K562 (cell line): ENCODE measurements around the gene GLTP. TPM values are rescaled to one million over a fixed set of nuclear protein-coding genes. Genes with fewer than 3 reads are reported as not detected.

ENCODE experiments used
- BRF2 ChIP-seq: IDR thresholded peaks from 3 replicates; pipeline ENCODE4 v1.6.1; 2011; ENCODE audit warnings: borderline replicate concordance, mild to moderate bottlenecking; ENCODE audit not compliant: insufficient read length, insufficient read depth
- CTCFL ChIP-seq: IDR thresholded peaks from 2 replicates; pipeline ENCODE4 v1.6.1; 2011; ENCODE audit warnings: borderline replicate concordance, low read depth, mild to moderate bottlenecking, moderate library complexity, low read length; ENCODE audit not compliant: insufficient read depth, poor library complexity, severe bottlenecking
- FOXK1 ChIP-seq: sonication (generic); formaldehyde crosslinking; IDR thresholded peaks from 2 replicates; pipeline ENCODE4 v1.8.0; 2022; ENCODE audit warnings: missing genetic modification reagents, mild to moderate bottlenecking, borderline replicate concordance
- NBN ChIP-seq: fragments of 450-650 bp; IDR thresholded peaks from 2 replicates; pipeline ENCODE4 v1.6.1; 2016; ENCODE audit warnings: low read depth, mild to moderate bottlenecking
- RCOR1 ChIP-seq, 2 experiments: IDR thresholded peaks; 2 replicates each; pipeline ENCODE4 v1.6.1; 2012; ENCODE audit warnings: low read depth in 2 of 2, low read length in 2 of 2, borderline replicate concordance in 1 of 2, improper control_type of control experiment in 1 of 2
- REST ChIP-seq, 2 experiments: fragments of 450-650 bp; formaldehyde crosslinking in 1 of 2; IDR thresholded peaks; 2 replicates each; pipeline versions ENCODE4 v1.4.0 to v1.6.1; 2014 to 2020; ENCODE audit warnings: mild to moderate bottlenecking in 2 of 2, borderline replicate concordance in 1 of 2, low read depth in 1 of 2
- THRA ChIP-seq: fragments of 450-650 bp; IDR thresholded peaks from 2 replicates; pipeline ENCODE4 v1.6.1; 2017; ENCODE audit warnings: mild to moderate bottlenecking, moderate library complexity
- ZNF24 ChIP-seq: fragments of 450-650 bp; IDR thresholded peaks from 2 replicates; pipeline ENCODE4 v1.6.1; 2016
- ZNF449 ChIP-seq: fragments of 250-450 bp; sonication (Bioruptor Pico); IDR thresholded peaks from 2 replicates; pipeline ENCODE4 v1.8.0; 2022; ENCODE audit warnings: moderate library complexity, mild to moderate bottlenecking, inconsistent platforms
- polyA plus RNA-seq, 8 experiments: library from polyadenylated mRNA; depleted of rRNA in 4 of 8; stranded (reverse) in 5 of 8; unstranded in 3 of 8; fragments of >200 nt; fragmentation: Nextera tagmentation in 2 of 8; fragmentation: Illumina TruSeq in 1 of 8; extraction: Ambion mirVana in 2 of 8; extraction: Trizol in 1 of 8; gene quantifications; 2 replicates each; pipeline versions ENCODE4 v1.2.1 to v1.2.3, GENCODE V29; 2011 to 2014; ENCODE audit warnings: inconsistent platforms in 1 of 8, missing spikeins in 1 of 8
- total RNA-seq, 7 experiments: library from RNA; depleted of rRNA in 6 of 7; stranded (reverse); fragments of >200 nt in 6 of 7; fragmentation: Illumina TruSeq in 2 of 7; extraction: Trizol in 2 of 7; gene quantifications; 2 replicates each; pipeline versions ENCODE4 v1.2.1 to v1.2.3, GENCODE V29; 2011 to 2021; ENCODE audit warnings: low replicate concordance in 1 of 7

Gene GLTP
- total and polyA plus RNA-seq, 9 of the 15 experiments (the other 6 are each of a cell fraction or from before 2014, with no cell fraction given), result 4.4 to 8.3 (median 6.1) TPM

- TF ChIP-seq ZNF449 (CRISPR knock-in tag) (no peak), ZNF24 (peak; percentile 80), THRA (no peak), REST (IDR thresholded peaks at IDR 0.05; ENCODE audit: borderline replicate concordance) (peak; percentile 14; the same call in 1 of the 2 replicates), REST (CRISPR knock-in tag; IDR thresholded peaks at IDR 0.05; ENCODE audit: low read depth) (no peak), NBN (no peak), FOXK1 (CRISPR knock-in tag) (no peak), BRF2 (no peak), CTCFL (peak; percentile 9), RCOR1 (IDR thresholded peaks at IDR 0.05; ENCODE audit: borderline replicate concordance in 1 of 2, low read depth in 2 of 2, low read length in 2 of 2) (peak in 1 of 2 experiments; percentile 37; a peak in 1 of 4 replicates)
Observed at GRCh38 chr12:109927622-109928021, 47.3 kb upstream of the GLTP start (continued).
